WTC11 (cell line): ENCODE data around the gene RTKN2.

ENCODE experiments used
- ELF4 ChIP-seq: sonication (generic); formaldehyde crosslinking; IDR thresholded peaks from 2 replicates; pipeline ENCODE4 v1.8.1; 2022; ENCODE audit warnings: low read depth, mild to moderate bottlenecking, moderate library complexity, missing genetic modification reagents
- EMX1 ChIP-seq: fragments of 250-450 bp; sonication (Bioruptor Pico); IDR thresholded peaks from 2 replicates; pipeline ENCODE4 v1.8.0; 2021; ENCODE audit warnings: mild to moderate bottlenecking
- IRF2 ChIP-seq: sonication (generic); formaldehyde crosslinking; IDR thresholded peaks from 2 replicates; pipeline ENCODE4 v1.8.0; 2022; ENCODE audit warnings: low read depth, missing genetic modification reagents, borderline replicate concordance
- TP53 ChIP-seq: sonication (generic); formaldehyde crosslinking; IDR thresholded peaks from 2 replicates; pipeline ENCODE4 v1.8.1; 2023; ENCODE audit warnings: mild to moderate bottlenecking, missing genetic modification reagents
- ZNF416 ChIP-seq: fragments of 250-450 bp; sonication (Bioruptor Pico); IDR thresholded peaks from 2 replicates; pipeline ENCODE4 v1.9.0; 2021; ENCODE audit warnings: mild to moderate bottlenecking, inconsistent platforms
- TF ChIP-seq, protein P1 (sequence below): fragments of 200-600 bp; IDR thresholded peaks from 2 replicates; pipeline ENCODE4 v1.8.0; 2022; ENCODE audit warnings: antibody characterized with exemption
- TF ChIP-seq, protein P2 (sequence below): sonication (generic); formaldehyde crosslinking; IDR thresholded peaks from 2 replicates; pipeline ENCODE4 v1.8.1; 2022; ENCODE audit warnings: low read depth, missing genetic modification reagents, borderline replicate concordance

DNA sequence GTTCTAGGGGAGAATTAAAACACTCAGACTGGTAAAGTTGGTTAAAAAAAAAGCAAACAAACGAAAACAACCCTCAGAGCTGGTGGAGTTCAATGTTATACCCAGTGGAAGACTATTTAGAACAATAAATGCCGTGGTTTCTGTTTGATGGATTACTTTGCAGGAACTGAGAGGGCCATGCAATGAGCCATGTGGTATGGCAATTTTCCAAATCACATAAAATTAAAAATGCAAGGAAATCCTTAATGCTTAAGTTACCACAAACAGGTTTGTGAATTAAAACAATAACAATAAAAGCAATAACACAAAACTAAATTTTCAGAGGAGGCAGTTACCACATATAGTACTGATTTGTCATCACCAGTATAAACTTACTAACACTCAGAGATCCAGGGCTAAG lies 96.9 kb downstream of the RTKN2 start:
- TF ChIP-seq, protein P1, sequence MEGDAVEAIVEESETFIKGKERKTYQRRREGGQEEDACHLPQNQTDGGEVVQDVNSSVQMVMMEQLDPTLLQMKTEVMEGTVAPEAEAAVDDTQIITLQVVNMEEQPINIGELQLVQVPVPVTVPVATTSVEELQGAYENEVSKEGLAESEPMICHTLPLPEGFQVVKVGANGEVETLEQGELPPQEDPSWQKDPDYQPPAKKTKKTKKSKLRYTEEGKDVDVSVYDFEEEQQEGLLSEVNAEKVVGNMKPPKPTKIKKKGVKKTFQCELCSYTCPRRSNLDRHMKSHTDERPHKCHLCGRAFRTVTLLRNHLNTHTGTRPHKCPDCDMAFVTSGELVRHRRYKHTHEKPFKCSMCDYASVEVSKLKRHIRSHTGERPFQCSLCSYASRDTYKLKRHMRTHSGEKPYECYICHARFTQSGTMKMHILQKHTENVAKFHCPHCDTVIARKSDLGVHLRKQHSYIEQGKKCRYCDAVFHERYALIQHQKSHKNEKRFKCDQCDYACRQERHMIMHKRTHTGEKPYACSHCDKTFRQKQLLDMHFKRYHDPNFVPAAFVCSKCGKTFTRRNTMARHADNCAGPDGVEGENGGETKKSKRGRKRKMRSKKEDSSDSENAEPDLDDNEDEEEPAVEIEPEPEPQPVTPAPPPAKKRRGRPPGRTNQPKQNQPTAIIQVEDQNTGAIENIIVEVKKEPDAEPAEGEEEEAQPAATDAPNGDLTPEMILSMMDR: no peak
- TF ChIP-seq EMX1 (CRISPR knock-in tag) (no peak), ZNF416 (no peak), ELF4 (no peak), TP53 (CRISPR knock-in tag) (no peak), IRF2 (CRISPR knock-in tag) (no peak)
- TF ChIP-seq, protein P2, sequence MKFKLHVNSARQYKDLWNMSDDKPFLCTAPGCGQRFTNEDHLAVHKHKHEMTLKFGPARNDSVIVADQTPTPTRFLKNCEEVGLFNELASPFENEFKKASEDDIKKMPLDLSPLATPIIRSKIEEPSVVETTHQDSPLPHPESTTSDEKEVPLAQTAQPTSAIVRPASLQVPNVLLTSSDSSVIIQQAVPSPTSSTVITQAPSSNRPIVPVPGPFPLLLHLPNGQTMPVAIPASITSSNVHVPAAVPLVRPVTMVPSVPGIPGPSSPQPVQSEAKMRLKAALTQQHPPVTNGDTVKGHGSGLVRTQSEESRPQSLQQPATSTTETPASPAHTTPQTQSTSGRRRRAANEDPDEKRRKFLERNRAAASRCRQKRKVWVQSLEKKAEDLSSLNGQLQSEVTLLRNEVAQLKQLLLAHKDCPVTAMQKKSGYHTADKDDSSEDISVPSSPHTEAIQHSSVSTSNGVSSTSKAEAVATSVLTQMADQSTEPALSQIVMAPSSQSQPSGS (CRISPR knock-in tag): no peak
